Activated CD8-positive, alpha-beta memory T cell treated with anti-CD3 and anti-CD28 coated beads, Interleukin-2, amount 50 U/mL, for 4 hours (primary cell): Measurements from ENCODE around the gene ZNF141.
A peak's percentile ranks its signal among the peaks of the same experiment; 100 is the strongest.
"Not testable (repeated sequence)": the region's sequence is repeated elsewhere in the genome, so short reads cannot be mapped to it uniquely, and the experiment has no call there.

Source experiments
- DNase-seq: peaks from one replicate; pipeline ENCODE4 v3.0.0-alpha.2; 2020

ZNF141 gene

GRCh38 chr4:337143-337931, at the start of gene ZNF141:
Gene ZNF141 (plus strand): TSS chr4:337814. CDS start chr4:337984, 170 bp downstream.
- DNase-seq: peak; percentile 84

DNA sequence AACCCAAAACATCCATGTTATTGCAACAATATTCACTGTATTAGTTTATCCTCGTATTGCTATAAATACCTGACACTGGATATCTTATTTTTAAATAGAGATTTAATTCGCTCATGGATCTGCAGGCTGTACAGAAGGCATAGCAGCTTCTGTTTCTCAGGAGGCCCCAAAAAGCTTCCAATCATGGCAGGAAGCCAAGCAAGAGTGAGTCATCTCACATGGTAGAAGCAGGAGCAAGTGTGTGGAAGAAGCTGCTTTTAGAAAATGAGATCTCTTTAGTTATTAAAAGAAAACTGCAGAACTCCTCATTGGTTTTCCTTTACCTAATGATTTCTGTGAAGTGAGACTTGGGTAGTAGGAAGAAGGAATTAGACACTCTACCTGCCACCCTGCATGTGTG, 48.7 kb upstream of the ZNF141 start:
- DNase-seq: no peak

DNA sequence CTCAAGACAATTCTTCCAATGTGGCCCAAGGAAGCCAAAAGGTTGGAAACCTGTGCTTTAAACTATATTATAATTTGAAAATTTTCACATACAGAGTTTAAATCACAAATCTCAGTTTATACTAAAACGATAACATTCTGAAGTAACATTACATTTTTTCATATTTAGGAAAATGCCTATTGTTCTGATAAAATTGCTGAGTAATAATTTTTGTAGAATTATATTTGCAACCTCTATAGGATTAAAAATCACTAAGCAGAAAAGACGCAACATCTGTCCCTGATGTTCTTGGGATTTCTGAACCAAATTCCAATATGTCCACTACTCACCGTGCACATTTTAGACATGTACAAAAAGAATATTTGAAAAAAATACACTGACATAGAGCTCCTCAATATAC, 42.9 kb upstream of the ZNF141 start:
- DNase-seq: no peak

DNA sequence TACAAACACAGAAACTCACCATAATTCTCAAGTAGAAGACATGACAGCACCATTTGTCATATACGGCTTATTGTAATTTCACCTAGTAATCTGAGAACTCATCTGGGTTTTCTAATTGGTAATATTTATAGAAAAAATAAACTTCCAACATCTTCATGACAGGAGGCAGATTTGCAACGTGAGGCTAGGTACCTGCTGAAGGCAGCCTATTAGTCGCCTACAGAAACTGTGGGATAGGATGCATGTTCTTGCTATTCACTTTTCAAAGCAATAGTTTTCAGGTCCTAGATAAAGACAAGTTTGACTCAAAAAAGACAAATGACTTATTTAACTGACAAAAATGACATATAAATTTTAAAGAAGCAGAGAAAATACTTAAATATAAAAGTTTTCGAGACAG, 35.2 kb upstream of the ZNF141 start:
- DNase-seq: no peak

GRCh38 chr4:304516-304915, 33.1 kb upstream of the ZNF141 start:
- DNase-seq: not testable (repeated sequence)

- no peak for DNase-seq
These were observed 32.5 kb upstream of the ZNF141 start, which contains the start of gene ZNF732 for GRCh38 chr4:304969-305680. Gene ZNF732 (minus strand): TSS chr4:305474. CDS start chr4:305310, 164 bp downstream.

DNA sequence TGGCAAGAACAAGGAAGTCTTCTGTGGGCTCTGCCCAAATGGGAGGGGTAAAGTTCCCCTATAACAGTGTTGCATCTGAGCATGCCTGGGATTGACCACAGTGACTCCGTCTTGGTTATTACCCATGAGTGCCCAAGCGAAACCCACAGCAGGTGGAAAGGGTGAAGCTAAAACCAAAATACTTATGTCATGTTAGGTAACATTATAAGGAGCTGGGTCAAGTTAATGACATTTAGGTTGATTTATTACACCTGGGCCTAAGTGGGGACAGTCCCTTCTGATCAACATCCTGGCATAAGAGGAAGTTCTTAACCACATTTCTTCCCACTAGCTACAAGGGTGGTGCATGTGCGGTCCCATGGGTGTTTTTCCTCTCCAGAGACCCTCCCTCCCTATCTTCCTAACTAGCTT, 31.1 kb upstream of the ZNF141 start:
- no peak for DNase-seq

DNA sequence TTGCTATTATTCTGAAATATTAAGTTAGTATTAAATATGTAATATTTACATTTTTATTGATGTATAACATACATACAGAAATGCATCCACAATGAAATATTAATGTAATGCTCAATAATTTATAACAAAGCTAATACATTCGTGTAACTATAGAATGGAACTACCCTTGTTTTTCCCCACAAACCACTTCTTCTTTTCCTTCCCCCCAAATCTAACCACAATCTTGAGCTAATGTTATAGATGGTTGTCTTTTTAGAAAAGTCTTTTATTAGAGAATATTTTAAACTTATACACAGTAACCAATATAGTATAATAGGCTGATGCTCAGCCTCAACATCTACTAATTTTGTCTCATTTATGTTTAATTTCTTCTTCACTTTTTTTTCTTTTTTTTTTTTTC, 27.8 kb upstream of the ZNF141 start:
- DNase-seq: no peak

DNA sequence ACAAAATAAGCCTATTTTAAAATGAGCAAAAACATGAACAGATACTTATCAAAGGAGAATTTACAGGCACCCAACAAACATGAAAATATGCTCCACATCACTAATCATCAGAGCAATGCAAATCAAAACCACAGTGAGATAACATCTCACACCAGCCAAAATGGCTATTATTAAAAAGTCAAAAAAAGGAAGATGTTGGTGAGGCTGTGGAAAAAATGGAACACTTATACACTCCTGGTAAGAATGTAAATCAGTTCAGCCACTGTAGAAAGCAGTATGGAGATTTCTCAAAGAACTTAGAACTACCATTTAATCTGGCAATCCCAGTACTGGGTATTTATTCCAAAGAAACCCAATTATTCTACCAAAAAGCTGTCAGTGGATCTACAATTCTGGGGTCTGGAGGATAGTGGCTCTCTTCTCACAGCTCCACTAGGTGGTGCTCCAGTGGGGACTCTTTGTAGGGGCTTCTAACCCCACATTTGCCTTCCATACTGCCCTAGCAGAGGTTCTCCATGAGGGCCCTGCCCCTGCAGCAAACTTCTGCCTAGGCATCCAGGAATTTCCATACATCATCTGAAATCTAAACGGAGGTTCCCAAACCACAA, 23.2 kb upstream of the ZNF141 start:
- no peak for DNase-seq

DNA sequence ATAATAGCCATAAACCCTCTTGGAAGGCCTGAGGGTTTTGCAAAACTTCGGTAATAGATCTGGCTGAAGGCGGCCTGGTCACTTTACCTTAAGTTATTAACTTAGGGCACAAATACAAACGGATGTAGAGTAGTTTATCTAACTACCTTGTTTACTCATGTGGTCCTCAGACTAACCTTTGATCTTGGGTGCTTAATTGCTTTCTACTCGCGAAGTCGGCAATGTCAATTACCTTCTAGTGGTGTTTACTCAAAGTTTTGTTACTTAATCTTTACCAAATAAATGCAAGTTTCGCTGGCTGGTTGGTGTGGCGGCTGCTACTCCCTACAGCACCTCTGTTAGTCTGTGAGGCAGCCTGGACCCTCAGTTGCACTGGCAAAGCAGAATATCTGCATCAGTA, 8.9 kb upstream of the ZNF141 start:
- no peak for DNase-seq

DNA sequence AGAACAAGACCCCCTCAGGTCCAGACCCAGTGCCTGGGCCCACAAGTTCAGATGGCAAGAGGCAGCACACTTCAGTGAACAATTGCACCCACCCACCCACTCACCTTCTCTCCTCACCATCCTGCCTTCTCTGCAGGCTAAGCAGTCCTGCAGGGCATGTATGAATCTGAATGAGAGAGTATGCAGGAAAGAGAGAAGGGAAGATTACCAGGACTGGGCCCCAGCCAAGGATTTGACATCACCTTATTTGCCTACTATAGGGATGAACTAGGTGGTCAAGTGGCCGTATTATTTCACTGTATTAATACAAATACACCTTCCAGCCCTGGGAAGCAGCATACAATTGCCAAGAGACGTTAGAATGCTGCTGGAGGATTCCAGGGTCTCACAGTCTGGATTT, 2.1 kb upstream of the ZNF141 start:
- no peak for DNase-seq

- DNase-seq: peak; percentile 16
These were observed 1.3 kb upstream of the ZNF141 start for GRCh38 chr4:336099-336892.

DNA sequence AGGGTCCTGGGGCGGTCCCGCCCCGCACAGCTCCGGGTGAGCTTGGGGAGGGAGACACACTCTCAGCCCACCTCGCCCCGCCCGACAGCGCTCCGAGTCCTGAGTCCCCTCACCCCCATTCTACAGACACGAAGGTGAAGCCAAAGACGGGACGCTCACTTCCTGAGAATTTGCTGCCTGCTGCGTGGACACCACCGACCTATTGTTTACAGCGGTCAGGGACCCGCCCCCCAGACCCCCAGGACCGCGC, 796 bp upstream of the ZNF141 start:
- no peak for DNase-seq

- peak; percentile 60 for DNase-seq
These were observed 531 bp downstream of the ZNF141 start for GRCh38 chr4:337932-338758.

GRCh38 chr4:338759-339097, 1.1 kb downstream of the ZNF141 start:
- DNase-seq: no peak

- DNase-seq: no peak
These were observed 2.4 kb downstream of the ZNF141 start for GRCh38 chr4:340011-340410.

- DNase-seq: no peak
These were observed 35.6 kb downstream of the ZNF141 start for GRCh38 chr4:373062-373839.

DNA sequence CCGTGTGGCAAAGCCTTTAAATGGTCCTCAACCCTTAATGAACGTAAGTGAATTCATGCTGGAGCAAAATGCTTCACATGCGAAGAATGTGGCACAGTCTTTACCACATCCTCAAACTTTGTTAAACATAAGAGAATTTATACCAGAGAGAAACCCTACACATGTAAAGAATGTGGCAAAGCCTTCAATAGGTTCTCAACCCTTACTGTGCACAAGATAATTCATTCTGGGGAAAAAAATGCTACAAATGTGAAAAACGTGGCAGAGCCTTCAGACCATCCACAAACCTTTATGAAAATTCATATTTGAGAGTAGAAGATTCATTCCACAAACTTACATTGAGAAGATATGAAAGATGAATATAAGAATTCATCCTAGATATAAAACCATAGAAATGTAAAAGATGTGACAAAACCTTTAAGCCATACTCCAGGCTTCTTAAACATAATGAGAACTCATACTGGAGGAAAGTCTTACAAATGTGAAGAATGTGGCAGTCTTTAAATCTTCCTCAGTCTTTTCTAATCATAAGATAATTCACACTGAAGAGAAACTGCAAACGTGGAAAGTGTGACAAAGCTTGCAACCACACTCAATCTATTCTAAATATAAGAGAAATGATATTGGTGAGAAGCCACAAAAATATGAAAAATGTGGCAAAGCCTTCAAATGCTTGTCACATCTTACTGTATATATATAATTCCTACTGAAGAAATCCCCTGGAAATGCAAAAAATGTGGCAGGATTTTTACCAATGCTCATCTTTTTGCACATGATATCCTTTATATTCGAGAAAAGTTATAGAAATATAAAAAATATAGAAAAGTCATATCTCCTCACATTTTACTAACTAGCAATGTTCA, 36.9 kb downstream of the ZNF141 start:
- DNase-seq: no peak

DNA sequence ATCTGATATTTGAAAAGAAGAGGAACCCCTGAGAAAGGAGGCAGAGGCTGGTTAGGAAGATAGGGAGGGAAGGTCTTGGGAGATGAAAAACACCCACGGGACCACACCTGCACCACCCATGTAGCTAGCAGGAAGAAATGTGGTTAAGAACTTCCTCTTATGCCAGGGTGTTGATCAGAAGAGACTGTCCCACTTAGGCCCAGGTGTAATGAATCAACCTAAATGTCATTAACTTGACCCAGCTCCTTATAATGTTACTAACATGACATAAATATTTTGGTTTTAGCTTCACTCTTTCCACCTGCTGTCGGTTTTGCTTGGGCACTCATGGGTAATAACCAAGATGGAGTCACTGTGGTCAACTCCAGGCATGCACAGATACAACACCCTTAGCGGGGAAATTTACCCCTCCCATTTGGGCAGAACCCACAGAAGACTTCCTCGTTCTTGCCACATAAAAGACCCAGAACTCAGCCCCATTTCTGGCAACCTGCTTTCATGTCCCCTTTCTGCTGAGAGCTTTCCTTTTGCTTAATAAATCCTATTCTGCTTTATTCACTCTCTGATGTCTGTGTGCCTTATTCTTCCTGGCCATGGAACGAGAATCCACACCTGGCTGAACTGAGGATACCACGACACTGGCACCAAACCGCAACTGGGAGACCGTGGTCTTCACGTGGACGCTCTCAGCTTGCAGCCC, 46.8 kb downstream of the ZNF141 start:
- DNase-seq: no peak
